Esophagus squamous epithelium (tissue), 4 donors: ENCODE measurements around the gene PADI1.

Experiments used
- POLR2A ChIP-seq, 4 donors: fragments of 450-650 bp; IDR thresholded peaks; one replicate each; pipeline ENCODE4 v1.6.1; 2017; ENCODE audit warnings: antibody characterized with exemption in 4 of 4, mild to moderate bottlenecking in 4 of 4, moderate library complexity in 3 of 4
- TF ChIP-seq, protein P1 (sequence below), 6 experiments: fragments of 450-650 bp in 4 of 6; fragments of 200-600 bp in 2 of 6; sonication (generic) in 2 of 6; IDR thresholded peaks; one replicate each; pipeline ENCODE4 v1.5.1; 2016 to 2019; ENCODE audit warnings: antibody characterized with exemption in 6 of 6, mild to moderate bottlenecking in 4 of 6, moderate library complexity in 4 of 6

DNA sequence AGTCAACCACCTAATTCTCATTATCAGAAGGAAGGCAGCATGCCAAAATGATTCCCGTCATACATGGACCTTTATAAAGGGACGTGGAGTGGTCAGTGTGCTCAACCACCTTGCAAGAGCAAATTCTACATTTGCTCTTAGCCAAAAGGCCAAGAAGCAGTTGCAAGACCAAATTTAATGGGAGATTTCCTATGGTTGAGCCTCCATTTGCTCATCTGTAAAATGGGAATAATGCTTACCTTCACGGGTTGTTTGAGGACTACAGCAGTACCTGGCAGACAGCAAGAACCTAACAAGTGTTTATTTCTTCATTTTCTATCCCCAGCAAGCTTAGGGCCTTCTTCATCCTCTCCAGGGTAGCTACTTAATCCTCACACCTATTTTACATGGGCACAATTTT, 85.6 kb downstream of the PADI1 start:
- TF ChIP-seq, protein P1, sequence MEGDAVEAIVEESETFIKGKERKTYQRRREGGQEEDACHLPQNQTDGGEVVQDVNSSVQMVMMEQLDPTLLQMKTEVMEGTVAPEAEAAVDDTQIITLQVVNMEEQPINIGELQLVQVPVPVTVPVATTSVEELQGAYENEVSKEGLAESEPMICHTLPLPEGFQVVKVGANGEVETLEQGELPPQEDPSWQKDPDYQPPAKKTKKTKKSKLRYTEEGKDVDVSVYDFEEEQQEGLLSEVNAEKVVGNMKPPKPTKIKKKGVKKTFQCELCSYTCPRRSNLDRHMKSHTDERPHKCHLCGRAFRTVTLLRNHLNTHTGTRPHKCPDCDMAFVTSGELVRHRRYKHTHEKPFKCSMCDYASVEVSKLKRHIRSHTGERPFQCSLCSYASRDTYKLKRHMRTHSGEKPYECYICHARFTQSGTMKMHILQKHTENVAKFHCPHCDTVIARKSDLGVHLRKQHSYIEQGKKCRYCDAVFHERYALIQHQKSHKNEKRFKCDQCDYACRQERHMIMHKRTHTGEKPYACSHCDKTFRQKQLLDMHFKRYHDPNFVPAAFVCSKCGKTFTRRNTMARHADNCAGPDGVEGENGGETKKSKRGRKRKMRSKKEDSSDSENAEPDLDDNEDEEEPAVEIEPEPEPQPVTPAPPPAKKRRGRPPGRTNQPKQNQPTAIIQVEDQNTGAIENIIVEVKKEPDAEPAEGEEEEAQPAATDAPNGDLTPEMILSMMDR (IDR thresholded peaks at IDR 0.05), result no peak
- TF ChIP-seq POLR2A (IDR thresholded peaks at IDR 0.05), result no peak
